NT2/D1 (cell line): ENCODE measurements around the gene MRAS.
A peak's percentile ranks its signal among the peaks of the same experiment; 100 is the strongest.
"Not testable (repeated sequence)": the region's sequence is repeated elsewhere in the genome, so short reads cannot be mapped to it uniquely, and the experiment has no call there.

Experiments used
- DNase-seq: peaks from one replicate; pipeline ENCODE4 v3.0.0-alpha.2; 2011; ENCODE audit warnings: low read depth, low spot score
- H3K27me3 ChIP-seq: 2 replicates; pipeline ENCODE4 v1.6.0; 2011; ENCODE audit warnings: mild to moderate bottlenecking; ENCODE audit not compliant: insufficient read length, insufficient read depth
- H3K36me3 ChIP-seq: 2 replicates; pipeline ENCODE4 v1.6.1; 2011; ENCODE audit warnings: mild to moderate bottlenecking, low read length, mixed read lengths; ENCODE audit not compliant: insufficient read depth, insufficient read length
- H3K4me1 ChIP-seq: 2 replicates; pipeline ENCODE4 v1.5.1; 2011; ENCODE audit not compliant: insufficient read depth, insufficient read length
- H3K4me3 ChIP-seq: 2 replicates; pipeline ENCODE4 v1.5.1; 2011; ENCODE audit warnings: low read depth; ENCODE audit not compliant: insufficient read length
- H3K9ac ChIP-seq: 2 replicates; pipeline ENCODE4 v1.6.0; 2011; ENCODE audit warnings: low read depth; ENCODE audit not compliant: insufficient read length
- H3K9me3 ChIP-seq: 2 replicates; pipeline ENCODE4 v1.5.1; 2011; ENCODE audit warnings: mild to moderate bottlenecking, low read length; ENCODE audit not compliant: insufficient read depth
- SUZ12 ChIP-seq: IDR thresholded peaks from 2 replicates; pipeline ENCODE4 v1.6.1; 2011; ENCODE audit not compliant: insufficient read length, insufficient read depth; ENCODE audit errors: extremely low read depth
- YY1 ChIP-seq: IDR thresholded peaks from 2 replicates; pipeline ENCODE4 v1.6.1; 2011; ENCODE audit not compliant: insufficient read length, insufficient read depth
- ZNF274 ChIP-seq: IDR thresholded peaks from 2 replicates; pipeline ENCODE4 v1.6.1; 2011; ENCODE audit warnings: mild to moderate bottlenecking, low read depth, low read length

MRAS gene

DNA sequence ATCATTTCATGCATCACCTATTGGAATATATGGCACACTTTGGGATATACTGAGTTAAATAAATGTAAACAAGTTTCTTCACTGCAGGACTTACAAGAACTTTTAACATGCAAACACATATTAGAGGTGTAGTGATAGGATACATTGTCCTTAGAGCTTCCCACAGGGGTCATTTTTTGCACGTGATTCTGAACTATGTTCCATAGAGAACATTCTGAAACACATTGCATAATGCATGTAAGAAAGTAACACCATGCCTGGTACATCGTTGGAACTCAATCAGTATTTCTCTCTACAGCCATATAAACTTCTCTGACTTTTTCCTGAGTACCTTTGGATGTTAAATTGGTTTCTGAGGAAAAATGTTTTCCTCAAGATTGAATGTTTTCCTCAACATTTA lies 28.3 kb downstream of the MRAS start:
- DNase-seq, result no peak
- no peak overlapping the region for H3K9ac ChIP-seq
- H3K27me3 ChIP-seq, result no peaks in the 10 kb centered on the region
- no peaks in the 10 kb centered on the region for H3K9me3 ChIP-seq
- TF ChIP-seq YY1, result no peak
- no peak for TF ChIP-seq SUZ12
- TF ChIP-seq ZNF274, result no peak
- no peak overlapping the region for H3K4me3 ChIP-seq
- H3K36me3 ChIP-seq, result peaks cover 27% of the 10 kb centered on the region
- H3K4me1 ChIP-seq, result peaks cover 11% of the 10 kb centered on the region

GRCh38 chr3:138377212-138377611 lies 28.8 kb downstream of the MRAS start:
- Histone ChIP-seq H3K4me1 (peaks cover 15% of the 10 kb centered on the region), H3K36me3 (peaks cover 27% of the 10 kb centered on the region)
- H3K4me3 ChIP-seq, DNase-seq, H3K9me3 ChIP-seq, H3K9ac ChIP-seq, H3K27me3 ChIP-seq: not testable (repeated sequence)

DNA sequence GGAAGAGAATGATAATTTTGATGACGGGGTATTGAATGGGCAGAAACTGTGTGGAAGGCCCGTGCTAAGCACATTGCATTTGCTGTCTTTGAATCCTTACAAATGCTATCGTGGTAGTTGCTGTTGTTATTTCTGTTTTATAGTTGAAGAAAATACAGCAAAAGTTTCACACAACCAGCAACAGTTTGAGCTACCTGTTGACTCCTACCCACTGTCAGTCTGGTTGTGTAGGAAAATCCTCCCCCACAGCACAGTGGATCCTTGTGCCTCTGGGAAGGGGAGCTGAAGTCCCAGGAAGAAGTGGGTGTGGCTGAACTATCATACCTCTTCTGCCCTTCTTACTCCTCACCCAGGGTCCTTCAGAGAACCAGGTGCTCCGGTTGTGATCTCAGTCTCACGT lies 29.4 kb downstream of the MRAS start:
- Histone ChIP-seq H3K9me3 (no peaks in the 10 kb centered on the region), H3K36me3 (peaks cover 27% of the 10 kb centered on the region), H3K4me1 (peaks cover 20% of the 10 kb centered on the region), H3K4me3 (no peak overlapping the region), H3K9ac (no peak overlapping the region), H3K27me3 (no peaks in the 10 kb centered on the region)
- TF ChIP-seq SUZ12 (no peak), ZNF274 (no peak), YY1 (no peak)
- DNase-seq, result no peak

GRCh38 chr3:138378331-138378730 lies 30.0 kb downstream of the MRAS start:
- Histone ChIP-seq H3K9me3 (no peaks in the 10 kb centered on the region), H3K36me3 (peaks cover 22% of the 10 kb centered on the region), H3K27me3 (no peaks in the 10 kb centered on the region), H3K4me3 (no peak overlapping the region), H3K4me1 (peaks cover 20% of the 10 kb centered on the region), H3K9ac (no peak overlapping the region)
- TF ChIP-seq YY1, result no peak
- TF ChIP-seq ZNF274, result no peak
- TF ChIP-seq SUZ12, result no peak
- no peak for DNase-seq

DNA sequence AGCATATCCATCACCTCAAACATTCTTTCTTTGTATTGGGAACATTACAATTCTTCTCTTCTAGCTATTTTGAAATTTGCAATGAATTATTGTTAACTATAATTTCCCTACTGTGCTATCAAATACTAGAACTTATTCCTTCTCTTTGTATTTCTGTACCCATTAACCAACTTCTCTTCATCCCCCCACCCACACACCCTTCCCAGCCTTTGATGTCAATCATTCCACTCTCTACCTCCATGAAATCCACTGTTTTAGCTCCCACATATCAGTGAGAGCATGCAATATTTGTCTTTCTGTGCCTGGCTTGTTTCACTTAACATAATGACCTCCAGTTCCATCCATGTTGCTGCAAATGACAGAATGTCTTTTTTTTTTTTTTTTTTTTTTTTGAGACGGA lies 30.6 kb downstream of the MRAS start:
- Histone ChIP-seq H3K9me3 (no peaks in the 10 kb centered on the region), H3K9ac (no peak overlapping the region), H3K27me3 (no peaks in the 10 kb centered on the region), H3K36me3 (peaks cover 18% of the 10 kb centered on the region), H3K4me3 (no peak overlapping the region), H3K4me1 (peaks cover 20% of the 10 kb centered on the region)
- DNase-seq, result no peak
- TF ChIP-seq SUZ12 (no peak), ZNF274 (no peak), YY1 (no peak)

DNA sequence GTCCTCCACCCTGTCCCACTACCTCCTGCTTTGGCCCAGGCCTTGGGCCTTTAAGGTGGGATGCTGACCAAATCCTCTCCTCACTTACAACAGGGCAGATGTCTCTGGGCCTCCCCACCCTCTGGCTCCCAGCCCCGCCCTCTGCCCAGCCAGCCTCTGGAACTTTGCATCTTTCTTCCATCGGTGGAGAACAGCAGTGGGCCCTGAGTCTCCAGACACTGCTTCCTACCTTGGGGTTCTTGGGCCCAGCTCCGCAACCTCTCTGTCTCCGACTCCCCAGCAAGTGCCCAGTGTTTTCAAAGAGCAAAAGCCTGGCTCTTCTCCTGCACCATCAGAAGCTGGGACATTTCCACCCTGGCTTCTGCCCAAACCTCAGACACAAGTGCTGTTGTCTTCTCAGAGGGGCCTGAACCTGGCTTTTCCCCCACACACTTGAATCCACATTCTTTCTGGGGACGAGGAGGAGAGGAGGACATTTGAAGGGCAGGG lies 33.1 kb downstream of the MRAS start:
- Histone ChIP-seq H3K4me1 (peaks cover 20% of the 10 kb centered on the region), H3K4me3 (no peak overlapping the region), H3K36me3 (peaks cover 10% of the 10 kb centered on the region), H3K9ac (peak overlapping the region; percentile 26), H3K27me3 (no peaks in the 10 kb centered on the region), H3K9me3 (no peaks in the 10 kb centered on the region)
- TF ChIP-seq YY1 (no peak), SUZ12 (no peak), ZNF274 (no peak)
- no peak for DNase-seq

DNA sequence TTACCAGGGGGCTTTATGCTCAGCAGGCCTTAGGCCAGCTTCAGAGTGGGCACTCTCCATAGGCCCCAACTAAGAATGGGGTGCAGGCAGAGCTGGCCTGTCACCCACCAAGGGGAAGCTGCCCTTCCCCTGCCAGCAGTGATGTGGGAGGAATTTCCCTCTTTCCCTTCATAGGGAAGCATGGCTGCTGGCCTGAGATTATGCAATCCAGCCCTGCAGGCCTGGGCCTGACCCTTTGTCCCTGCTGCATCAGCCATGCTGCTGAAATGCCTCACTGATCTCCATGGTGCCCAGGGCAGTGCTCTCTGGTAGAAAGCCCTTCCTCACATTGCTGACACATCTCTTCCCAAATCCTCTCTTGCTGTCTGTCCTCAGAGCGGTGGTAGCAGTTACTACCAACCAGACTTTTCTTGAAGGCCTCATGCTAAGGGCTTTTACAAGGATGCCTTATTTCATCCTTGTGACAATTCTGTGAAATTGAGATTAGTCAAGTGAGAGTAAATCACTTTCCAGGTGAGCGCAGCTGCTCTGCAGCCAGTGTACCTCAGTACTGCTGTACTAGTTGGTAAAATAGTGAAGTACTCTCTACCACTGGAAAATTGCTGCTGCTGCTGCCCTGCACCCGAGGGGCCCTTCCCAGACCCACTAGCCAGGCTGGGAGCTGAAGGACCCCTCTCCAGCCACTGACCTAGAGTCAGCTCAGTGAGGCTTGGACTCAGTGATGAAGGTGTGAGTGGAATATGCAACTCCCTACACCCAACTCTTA lies 33.8 kb downstream of the MRAS start:
- TF ChIP-seq YY1, result peak; percentile 32
- TF ChIP-seq ZNF274, result no peak
- DNase-seq, result peak; percentile 30
- Histone ChIP-seq H3K36me3 (peaks cover 10% of the 10 kb centered on the region), H3K27me3 (no peaks in the 10 kb centered on the region), H3K4me1 (peaks cover 20% of the 10 kb centered on the region), H3K9ac (peak overlapping the region; percentile 26), H3K4me3 (no peak overlapping the region), H3K9me3 (no peaks in the 10 kb centered on the region)
